Measurements from ENCODE around the gene STARD7. TPM values are rescaled to one million over a fixed set of nuclear protein-coding genes. Genes with fewer than 3 reads are reported as not detected.

The STARD7 gene
- total RNA-seq, 4 donors from 2014 or later = 77.3 to 111 (median 85.0) TPM

- peak overlapping the region in 3 of 4 donors; percentile 78 to 95 (median 81) for H3K27ac ChIP-seq
- WGBS, 2 donors = 81 to 83% methylated on average over 2 of the region's 2 CpGs
Measured at GRCh38 chr2:96241227-96241626, 32.6 kb upstream of the STARD7 start.

GRCh38 chr2:96240341-96241038 is 31.9 kb upstream of the STARD7 start:
- TF ChIP-seq EP300 (IDR thresholded peaks at IDR 0.05) (no peak), CTCF (IDR thresholded peaks at IDR 0.05) (no peak), POLR2A (IDR thresholded peaks at IDR 0.05) (no peak)

More at GRCh38 chr2:96241227-96241626, 32.6 kb upstream of the STARD7 start:
- no peak overlapping the region for H3K4me3 ChIP-seq
- H3K27me3 ChIP-seq = no peaks in the 10 kb centered on the region
- H3K9me3 ChIP-seq = no peaks in the 10 kb centered on the region
- TF ChIP-seq EP300 (IDR thresholded peaks at IDR 0.05) = no peak
- TF ChIP-seq CTCF (IDR thresholded peaks at IDR 0.05) = no peak
- no peak for TF ChIP-seq POLR2A (IDR thresholded peaks at IDR 0.05)
- DNase-seq (ENCODE audit: low spot score in 2 of 2) = no peak
- peaks cover 0 to 24% (median 5%) of the 10 kb centered on the region in 4 donors for H3K4me1 ChIP-seq
- H3K36me3 ChIP-seq = peaks cover 0 to 14% (median 0%) of the 10 kb centered on the region in 3 donors

GRCh38 chr2:96239745-96240264 is 31.2 kb upstream of the STARD7 start:
- no peak overlapping the region for H3K4me3 ChIP-seq

More at GRCh38 chr2:96240341-96241038, 31.9 kb upstream of the STARD7 start:
- no peak for DNase-seq (ENCODE audit: low spot score in 2 of 2)
- Histone ChIP-seq H3K4me1 (peaks cover 0 to 22% (median 3%) of the 10 kb centered on the region in 4 donors), H3K27me3 (no peaks in the 10 kb centered on the region), H3K4me3 (no peak overlapping the region), H3K9me3 (no peaks in the 10 kb centered on the region), H3K36me3 (peaks cover 0 to 14% (median 0%) of the 10 kb centered on the region in 3 donors), H3K27ac (peak overlapping the region in 1 of 4 donors; percentile 95)
- 87 to 88% methylated on average over 9 of the region's 9 CpGs for WGBS, 2 donors

GRCh38 chr2:96239091-96239490 is 30.5 kb upstream of the STARD7 start:
- Histone ChIP-seq H3K27me3 (no peaks in the 10 kb centered on the region), H3K27ac (no peak overlapping the region), H3K4me1 (peaks cover 0 to 22% (median 3%) of the 10 kb centered on the region in 4 donors), H3K36me3 (peaks cover 0 to 14% (median 0%) of the 10 kb centered on the region in 3 donors), H3K9me3 (no peaks in the 10 kb centered on the region), H3K4me3 (no peak overlapping the region)
- WGBS, 2 donors = 79 to 85% methylated on average over 3 of the region's 3 CpGs
- no peak for TF ChIP-seq POLR2A (IDR thresholded peaks at IDR 0.05)
- DNase-seq (ENCODE audit: low spot score in 2 of 2) = no peak

More at GRCh38 chr2:96239745-96240264, 31.2 kb upstream of the STARD7 start:
- TF ChIP-seq EP300 (IDR thresholded peaks at IDR 0.05) (no peak), POLR2A (IDR thresholded peaks at IDR 0.05) (no peak), CTCF (IDR thresholded peaks at IDR 0.05) (no peak)
- H3K9me3 ChIP-seq = no peaks in the 10 kb centered on the region
- H3K27ac ChIP-seq = no peak overlapping the region
- no peaks in the 10 kb centered on the region for H3K27me3 ChIP-seq
- no peak for DNase-seq (ENCODE audit: low spot score in 2 of 2)
- H3K4me1 ChIP-seq = peaks cover 0 to 22% (median 3%) of the 10 kb centered on the region in 4 donors
- peaks cover 0 to 14% (median 0%) of the 10 kb centered on the region in 3 donors for H3K36me3 ChIP-seq
- 87 to 94% methylated on average over 8 to 9 of the region's 9 CpGs for WGBS, 2 donors

- no peak for TF ChIP-seq EP300 (IDR thresholded peaks at IDR 0.05)
- no peak for TF ChIP-seq POLR2A (IDR thresholded peaks at IDR 0.05)
- no peak for TF ChIP-seq CTCF (IDR thresholded peaks at IDR 0.05)
Measured at GRCh38 chr2:96238266-96238665, 29.6 kb upstream of the STARD7 start.

More at GRCh38 chr2:96238266-96238665, 29.6 kb upstream of the STARD7 start:
- Histone ChIP-seq H3K4me3 (no peak overlapping the region), H3K27me3 (no peaks in the 10 kb centered on the region), H3K36me3 (peaks cover 0 to 14% (median 0%) of the 10 kb centered on the region in 3 donors), H3K9me3 (no peaks in the 10 kb centered on the region), H3K4me1 (peaks cover 0 to 22% (median 3%) of the 10 kb centered on the region in 4 donors), H3K27ac (no peak overlapping the region)
- WGBS, 2 donors = 92 to 100% methylated on average over 3 of the region's 3 CpGs
- DNase-seq (ENCODE audit: low spot score in 2 of 2) = no peak

Data from tibial nerve (tissue), 4 donors.